ENCODE results near the gene KATNBL1. TPM values are rescaled to one million over a fixed set of nuclear protein-coding genes. Genes with fewer than 3 reads are reported as not detected.

KATNBL1 gene
- total RNA-seq, 1 experiment from 2014 or later, result 45.4 TPM

DNA sequence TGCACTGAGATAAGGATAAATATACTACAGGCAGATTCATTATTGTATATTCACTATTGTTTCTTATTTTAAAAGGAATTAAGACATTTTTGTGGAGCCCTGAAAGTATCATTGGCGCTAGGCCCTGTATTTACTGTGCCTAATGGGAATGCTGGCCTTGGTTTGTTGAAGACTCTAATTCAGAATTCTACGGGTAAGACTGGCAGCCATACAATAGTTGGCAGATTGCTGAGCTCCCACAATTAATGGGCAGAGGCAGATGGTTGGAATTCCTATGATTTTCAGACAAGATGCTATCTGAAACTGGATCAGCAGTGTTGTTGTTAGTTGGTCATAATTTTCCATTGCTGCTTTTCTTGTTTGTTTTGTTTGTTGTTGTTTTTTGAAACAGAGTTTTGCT is 93.3 kb downstream of the KATNBL1 start:
- DNase-seq (ENCODE audit: low read depth), result peak; percentile 21

DNA sequence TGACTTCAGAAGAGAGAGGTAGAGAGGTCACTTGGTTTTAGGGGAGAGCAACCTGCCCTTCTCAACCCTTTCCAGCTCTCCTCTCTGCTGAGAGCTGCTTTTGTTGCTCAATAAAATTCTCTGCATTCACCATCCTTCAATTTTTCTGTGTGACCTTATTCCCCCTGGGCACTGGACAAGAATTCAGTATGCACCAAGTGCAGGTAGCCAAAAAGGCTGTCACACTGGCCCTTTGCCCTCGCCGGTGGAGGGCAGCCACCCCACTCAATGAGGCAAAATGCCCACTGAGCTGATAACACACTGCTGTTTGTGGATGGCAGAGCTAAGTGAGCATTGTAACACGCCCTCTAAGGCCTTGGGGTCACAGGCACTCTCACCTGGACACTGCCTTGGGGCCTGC is 95.2 kb downstream of the KATNBL1 start:
- DNase-seq (ENCODE audit: low read depth), result no peak

DNA sequence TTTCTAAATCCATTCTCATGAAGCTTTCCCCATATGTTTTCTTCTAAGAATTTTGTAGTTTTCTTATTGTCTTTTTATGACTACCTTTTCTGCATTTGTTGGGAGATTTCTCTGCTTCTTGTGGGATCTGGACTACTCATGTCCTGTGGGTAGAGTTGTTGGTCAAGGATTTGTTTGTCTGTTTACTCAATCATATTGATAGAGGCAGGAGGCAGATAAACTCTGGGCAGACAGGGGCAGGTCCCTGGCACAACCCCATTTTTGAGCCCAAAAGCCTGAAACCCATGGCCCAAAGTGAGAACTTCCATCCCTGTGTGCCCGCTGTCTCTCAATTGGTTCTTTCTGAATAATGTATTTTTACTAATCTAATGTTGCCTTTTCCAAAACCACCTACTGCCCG is 95.7 kb downstream of the KATNBL1 start:
- DNase-seq (ENCODE audit: low read depth), result no peak

DNA sequence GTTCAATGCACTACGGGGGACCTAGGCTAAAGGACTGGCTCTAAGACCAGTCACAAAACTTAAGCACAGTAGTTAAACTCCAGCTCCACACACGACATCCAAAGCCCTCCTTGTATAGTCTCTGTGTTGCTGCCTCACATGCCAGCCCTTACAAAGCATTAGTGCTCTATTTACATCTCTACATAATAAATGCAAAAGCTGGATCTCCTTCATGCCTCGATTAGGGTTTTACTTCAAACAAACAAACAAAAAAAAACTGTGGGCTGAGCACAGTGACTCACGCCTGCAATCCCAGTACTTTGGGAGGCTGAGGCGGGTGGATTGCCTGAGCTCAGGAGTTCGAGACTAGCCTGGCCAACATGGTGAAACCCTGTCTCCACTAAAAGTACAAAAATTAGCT is 98.4 kb downstream of the KATNBL1 start:
- DNase-seq (ENCODE audit: low read depth), result no peak

DNA sequence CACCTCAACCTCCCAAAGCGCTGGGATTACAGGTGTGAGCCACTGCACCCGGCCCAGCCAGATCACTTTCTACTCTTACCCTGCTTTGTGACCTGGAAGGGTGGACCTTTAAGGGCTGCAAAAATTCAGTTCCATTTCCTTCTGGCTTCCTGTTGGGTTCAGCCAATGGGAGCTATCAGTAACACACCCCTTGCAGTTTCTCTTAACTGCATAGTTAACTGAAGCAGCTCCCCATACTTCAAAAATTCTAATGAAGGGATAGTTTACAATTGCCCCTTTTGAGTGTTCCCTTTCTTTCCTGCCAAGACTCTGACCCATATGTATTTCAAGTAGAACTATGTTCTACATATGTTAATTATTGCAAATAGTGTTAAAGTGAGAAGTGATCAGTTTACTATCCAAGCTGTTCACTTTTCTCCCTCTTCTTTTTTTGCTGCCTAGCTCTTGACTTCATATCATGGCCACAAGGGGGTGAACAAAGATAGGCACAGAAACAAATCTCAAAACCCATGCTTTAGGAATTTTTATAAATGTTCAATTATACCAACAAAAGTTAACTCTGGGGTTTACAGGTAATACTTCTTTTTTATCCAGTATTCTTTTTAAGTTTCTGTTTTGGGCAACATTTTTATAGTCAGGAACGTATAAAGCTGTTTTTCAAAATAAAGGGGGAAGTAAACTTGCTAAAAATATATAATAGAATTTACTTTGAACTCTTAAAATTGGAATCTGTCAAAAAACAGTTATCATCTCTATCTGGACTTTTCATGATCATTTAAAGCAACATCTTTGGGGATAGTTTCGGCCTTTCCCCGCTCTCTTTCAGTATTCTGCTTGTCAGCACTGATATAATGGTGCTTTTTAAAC is 99.9 kb downstream of the KATNBL1 start:
- peak; percentile 35 for DNase-seq (ENCODE audit: low read depth)

DNA sequence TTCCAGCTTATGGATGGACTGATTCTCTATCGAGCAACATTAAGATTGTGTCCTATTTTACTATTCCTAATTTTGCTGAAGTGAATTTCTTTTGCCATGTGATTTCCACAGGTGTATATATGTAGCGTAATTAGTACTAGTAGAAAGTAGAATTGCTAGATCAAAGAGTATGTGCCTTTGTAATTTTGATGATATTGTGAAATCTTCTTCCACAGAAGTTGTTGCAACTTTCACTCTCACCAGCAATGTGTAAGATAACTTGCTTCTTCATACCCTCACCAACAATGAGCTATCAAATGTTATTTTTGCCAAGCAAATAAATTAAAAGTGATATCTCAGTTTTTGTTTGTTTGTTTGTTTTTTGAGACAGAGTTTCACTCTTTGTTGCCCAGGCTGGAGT is 102.6 kb downstream of the KATNBL1 start:
- no peak for DNase-seq (ENCODE audit: low read depth)

DNA sequence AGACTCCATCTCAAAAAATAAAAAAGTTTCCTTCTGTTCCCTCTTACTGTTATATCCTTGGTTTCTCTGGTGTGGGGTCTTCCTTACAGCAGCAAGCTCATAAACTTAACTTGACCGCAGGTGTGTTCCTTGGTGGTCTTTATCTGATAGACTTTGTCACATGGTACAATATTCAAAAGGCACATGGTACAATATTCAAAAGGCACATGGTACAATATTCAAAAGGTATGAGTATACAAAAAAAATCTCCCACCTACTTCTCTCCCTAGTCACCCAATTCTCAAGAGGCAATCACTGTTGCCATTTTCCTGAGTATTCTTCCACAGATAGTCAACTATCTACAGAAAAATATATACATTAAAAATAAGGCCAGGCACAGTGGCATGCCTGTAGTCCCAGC is 103.5 kb downstream of the KATNBL1 start:
- DNase-seq (ENCODE audit: low read depth), result no peak

DNA sequence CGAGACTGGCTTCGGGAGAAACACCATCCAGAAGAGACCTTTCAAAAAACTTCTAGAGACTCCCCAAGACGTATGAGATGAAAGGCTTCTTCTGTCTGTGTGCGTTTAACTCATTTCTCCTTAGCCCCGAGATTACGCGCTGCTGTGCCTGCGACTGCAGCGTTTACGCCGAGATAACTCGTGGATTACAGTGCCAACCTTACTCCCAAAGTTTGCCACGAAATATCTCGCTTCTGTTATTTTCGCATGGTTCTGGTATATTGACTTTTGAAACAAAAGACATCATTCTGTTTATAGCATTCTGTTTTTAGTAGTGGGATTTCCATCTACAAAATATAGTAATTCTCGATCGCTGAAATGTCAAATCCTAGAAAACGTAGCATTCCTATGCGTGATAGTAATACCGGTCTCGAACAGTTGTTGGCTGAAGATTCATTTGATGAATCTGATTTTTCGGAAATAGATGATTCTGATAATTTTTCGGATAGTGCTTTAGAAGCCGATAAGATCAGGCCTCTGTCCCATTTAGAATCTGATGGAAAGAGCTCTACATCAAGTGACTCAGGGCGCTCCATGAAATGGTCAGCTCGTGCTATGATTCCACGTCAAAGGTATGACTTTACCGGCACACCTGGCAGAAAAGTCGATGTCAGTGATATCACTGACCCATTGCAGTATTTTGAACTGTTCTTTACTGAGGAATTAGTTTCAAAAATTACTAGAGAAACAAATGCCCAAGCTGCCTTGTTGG is 107.5 kb downstream of the KATNBL1 start:
- no peak for DNase-seq (ENCODE audit: low read depth)

DNA sequence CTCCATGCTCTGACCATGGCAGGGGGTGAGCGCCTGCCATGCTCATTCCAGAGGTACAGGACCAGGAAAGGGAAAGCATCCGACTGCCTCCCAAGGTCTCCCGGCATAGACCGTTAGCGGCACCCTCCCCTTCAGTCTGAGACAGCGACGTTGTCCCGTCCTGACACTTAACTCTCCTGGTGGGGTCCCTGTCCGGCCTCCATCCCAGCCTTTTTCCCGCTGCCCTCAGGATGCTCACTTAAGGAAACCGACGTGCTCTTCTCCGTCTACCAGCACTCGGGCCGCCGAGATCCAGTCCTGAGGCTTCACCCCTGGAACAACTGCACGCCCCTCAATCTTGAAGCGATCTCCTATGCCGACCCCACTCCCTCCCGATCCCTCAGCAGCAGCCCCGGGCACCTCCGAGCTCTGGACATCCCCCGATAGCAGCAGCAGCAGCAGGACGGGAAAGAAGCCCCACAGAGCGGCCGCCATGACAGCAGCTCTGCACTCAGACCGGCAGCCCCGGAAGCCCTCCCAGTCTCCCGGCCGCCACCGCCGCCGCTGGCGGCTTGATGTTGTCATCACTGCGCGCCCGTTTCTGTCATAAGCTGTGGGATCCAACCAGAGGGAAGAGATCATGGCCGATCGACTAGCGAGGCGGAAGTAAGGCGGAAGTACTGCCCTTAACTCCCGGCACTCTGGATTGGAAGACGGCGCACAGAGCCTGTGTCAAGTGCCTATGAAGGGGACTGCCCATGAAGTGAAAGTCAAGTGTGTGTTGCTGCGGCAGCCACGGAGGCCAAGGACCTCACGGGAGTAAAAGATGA is 108.3 kb downstream of the KATNBL1 start, which contains the start of the genes EMC7 and PGBD4:
TSS of gene EMC7 (minus strand) at position 497 of the 809 bp plus-strand sequence. CDS start at position 474, 23 bp downstream.
TSS of gene PGBD4 (plus strand) at position 718 of the 809 bp plus-strand sequence. CDS start 449 bp downstream, outside the sequence.
- DNase-seq (ENCODE audit: low read depth), result peak; percentile 99

DNA sequence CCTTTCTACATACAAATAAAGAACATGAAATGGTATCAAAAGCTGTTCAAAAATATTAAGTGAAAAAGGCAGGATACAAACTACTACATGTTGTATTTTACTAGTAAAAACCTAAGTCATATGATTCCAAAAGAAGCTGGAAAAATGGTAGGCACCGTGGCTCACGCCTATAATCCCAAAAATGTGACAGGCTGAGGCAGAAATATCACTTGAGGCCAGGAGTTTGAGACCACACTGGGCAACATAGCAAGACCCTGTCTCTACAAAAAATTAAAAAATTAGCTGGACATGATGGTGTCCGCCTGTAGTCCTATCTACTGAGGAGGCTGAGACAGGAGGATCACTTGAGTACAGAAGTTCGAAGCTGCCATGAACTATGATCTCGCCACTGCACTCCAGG is 110.0 kb downstream of the KATNBL1 start:
- no peak for DNase-seq (ENCODE audit: low read depth)

Other genes starting within 250 kb of the KATNBL1 start
- gene CHRM5, start 241.6 kb downstream of the KATNBL1 start, total RNA-seq (2014; rRNA removed), result 0.06 TPM in 2 replicates
- 37.8 TPM in 2 replicates for gene AVEN, start 170.9 kb downstream of the KATNBL1 start, total RNA-seq (2014; rRNA removed)
- gene EMC7, start 108.2 kb downstream of the KATNBL1 start, total RNA-seq (2014; rRNA removed), result 29.2 and 39.3 TPM in 2 replicates
- 1.7 and 1.9 TPM in 2 replicates for gene PGBD4, start 108.0 kb downstream of the KATNBL1 start, total RNA-seq (2014; rRNA removed)
- 189 and 199 TPM in 2 replicates for gene EMC4, start 14.9 kb upstream of the KATNBL1 start, total RNA-seq (2014; rRNA removed)
- gene SLC12A6, start 127.7 kb upstream of the KATNBL1 start, total RNA-seq (2014; rRNA removed), result 11.2 and 12.1 TPM in 2 replicates
- gene NOP10, start 133.0 kb upstream of the KATNBL1 start, total RNA-seq (2014; rRNA removed), result 166 and 200 TPM in 2 replicates
- gene NUTM1, start 133.2 kb upstream of the KATNBL1 start, total RNA-seq (2014; rRNA removed), result 0.06 TPM in 1 of 2 replicates, not detected in the other
- gene LPCAT4, start 157.1 kb upstream of the KATNBL1 start, total RNA-seq (2014; rRNA removed), result 18.9 and 25.3 TPM in 2 replicates
- gene GOLGA8A, start 227.7 kb upstream of the KATNBL1 start, total RNA-seq (2014; rRNA removed), result 26.9 and 27.3 TPM in 2 replicates

Data from LHCN-M2 (cell line).